Measurements from ENCODE around the gene PRSS36.
A peak's percentile ranks its signal among the peaks of the same experiment; 100 is the strongest.
"Not testable (repeated sequence)": the region's sequence is repeated elsewhere in the genome, so short reads cannot be mapped to it uniquely, and the experiment has no call there.

Gene PRSS36

DNA sequence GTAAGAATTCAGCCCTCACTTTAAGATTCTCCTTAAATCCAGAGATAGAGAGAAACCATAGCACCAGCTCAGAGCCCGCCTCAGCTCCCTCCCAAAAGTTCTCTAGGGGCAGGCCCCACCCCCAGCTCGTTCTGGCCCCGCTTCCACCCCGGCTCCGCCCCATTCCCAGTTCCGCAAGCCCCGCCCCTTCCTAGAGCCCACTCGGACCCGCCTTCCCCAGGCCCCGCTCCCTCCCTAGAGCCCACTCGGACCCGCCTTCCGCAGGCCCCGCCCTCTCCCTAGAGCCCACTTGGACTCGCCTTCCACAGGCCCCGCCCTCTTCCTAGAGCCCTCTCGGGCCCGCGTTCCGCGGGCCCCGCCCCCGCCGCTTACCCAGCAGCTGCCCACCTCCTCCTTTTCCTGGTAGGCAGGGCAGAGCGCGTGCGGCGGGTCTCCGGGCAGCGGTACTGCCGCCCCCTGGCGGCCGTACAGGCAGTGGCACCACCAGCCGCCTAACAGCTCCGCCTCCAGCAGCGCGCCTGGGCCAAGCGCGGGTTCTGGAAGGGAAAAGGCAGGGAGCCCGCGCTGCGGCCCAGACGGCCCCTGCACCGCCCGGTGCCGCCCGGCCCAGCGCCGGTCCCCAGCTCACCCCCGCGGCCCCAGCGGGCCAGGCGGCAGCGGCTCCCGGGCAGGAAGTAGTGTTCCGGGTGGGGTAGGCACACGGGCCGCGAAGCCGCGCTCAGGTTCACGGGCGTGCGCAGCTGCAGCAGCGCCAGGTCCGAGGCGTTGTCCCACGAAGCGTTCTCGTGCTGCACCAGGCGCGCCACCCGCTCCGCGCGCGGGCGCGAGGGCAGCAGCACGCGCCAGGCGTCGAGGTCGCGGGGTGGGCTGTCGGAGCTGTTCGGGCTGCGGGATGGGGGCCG lies 7.5 kb downstream of the PRSS36 start:
- DNase-seq (ENCODE audit: low spot score) = peak; percentile 98

DNA sequence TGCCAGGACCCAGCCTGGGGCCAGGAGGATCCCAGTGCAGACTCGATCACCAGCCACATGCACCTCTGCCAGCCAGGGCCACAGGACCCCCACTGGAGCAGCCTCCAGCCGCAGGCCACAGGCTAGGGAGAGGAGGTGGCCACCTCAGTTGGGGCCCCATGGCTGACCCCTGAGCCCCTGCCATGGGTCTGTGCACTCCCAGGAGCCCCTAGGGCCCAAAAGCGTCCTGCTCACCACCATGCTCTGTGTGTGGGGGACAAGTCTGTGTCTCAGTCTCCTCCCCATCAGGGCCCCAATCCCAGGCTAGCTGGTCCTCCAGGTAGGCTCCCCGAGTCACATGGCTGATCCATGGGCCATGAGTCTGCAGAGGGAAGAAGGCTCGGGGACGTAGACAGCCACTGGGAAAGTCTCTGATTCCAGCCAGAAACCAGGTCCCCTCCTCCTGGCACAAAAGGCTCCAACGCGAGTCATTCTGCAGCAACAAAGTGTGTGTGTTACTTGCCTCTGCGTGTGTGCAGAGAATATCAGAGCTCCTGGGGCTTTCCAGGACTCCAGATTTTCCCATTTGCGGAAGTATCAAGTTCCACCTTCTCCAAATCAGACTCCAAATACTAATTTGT lies 8.3 kb downstream of the PRSS36 start:
- DNase-seq (ENCODE audit: low spot score) = no peak

DNA sequence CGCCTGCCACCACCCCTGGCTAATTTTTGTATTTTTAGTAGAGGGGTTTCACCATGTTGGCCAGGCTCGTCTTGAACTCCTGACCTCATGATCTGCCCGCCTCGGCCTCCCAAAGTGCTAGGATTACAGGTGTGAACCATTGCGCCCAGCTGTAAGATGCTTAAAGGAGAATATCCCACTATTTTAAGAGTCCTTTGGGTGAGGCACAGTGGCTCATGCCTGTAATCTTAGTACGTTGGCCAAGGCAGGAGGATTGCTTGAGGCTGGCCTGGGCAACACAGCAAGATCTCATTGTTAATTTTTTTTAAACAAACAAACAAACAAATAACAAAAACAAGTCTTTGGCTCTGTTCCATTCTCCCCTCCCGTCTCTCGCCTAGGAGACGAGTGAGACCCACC lies 8.8 kb downstream of the PRSS36 start:
- not testable (repeated sequence) for DNase-seq (ENCODE audit: low spot score)

DNA sequence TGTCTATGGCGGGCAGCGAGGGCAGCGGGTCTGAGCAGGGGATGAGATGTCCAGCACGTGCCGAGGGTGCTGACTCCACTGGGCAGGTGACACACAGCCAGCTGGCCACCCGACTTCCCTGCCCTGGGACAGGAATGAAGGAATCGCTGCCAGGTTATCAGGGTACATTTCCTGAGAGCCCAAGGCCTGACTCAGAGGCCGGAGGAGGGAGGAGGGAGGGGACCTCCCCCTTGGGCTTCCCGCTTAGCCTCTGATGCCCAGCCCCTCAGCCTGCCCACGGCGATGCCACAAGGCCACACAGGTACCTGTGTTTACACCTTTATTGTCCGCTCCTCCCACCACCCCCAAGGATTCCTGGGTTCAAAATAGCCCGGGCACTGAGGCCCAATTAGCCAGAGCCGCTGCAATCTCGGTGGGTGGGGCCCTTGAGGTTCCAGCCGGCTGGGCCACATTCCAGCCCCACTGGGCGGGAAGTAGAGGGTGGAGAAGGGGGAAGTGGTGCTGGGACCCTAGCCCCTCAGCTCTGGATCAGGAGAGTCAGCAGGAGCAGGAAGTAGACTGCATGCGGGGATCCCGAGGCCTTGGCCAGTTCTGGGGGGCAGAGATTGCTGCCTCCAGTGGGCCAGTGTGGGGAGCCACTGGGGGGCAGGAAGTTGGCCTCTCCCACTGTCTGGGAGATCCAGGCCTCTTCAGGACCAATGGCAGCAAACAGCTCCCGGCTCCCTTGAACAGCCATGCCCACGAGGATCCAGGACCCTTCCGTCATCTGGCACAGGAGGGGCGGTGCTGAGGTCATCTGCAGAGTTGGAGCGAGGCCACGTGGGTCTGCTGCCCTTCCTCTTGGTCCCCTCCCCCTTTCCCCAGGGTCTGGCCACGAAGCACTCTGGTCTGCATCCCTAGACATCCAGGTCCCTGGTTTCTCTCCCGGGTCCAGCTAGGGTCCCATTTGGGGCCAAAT lies 11.0 kb downstream of the PRSS36 start:
- peak; percentile 73 for DNase-seq (ENCODE audit: low spot score)

DNA sequence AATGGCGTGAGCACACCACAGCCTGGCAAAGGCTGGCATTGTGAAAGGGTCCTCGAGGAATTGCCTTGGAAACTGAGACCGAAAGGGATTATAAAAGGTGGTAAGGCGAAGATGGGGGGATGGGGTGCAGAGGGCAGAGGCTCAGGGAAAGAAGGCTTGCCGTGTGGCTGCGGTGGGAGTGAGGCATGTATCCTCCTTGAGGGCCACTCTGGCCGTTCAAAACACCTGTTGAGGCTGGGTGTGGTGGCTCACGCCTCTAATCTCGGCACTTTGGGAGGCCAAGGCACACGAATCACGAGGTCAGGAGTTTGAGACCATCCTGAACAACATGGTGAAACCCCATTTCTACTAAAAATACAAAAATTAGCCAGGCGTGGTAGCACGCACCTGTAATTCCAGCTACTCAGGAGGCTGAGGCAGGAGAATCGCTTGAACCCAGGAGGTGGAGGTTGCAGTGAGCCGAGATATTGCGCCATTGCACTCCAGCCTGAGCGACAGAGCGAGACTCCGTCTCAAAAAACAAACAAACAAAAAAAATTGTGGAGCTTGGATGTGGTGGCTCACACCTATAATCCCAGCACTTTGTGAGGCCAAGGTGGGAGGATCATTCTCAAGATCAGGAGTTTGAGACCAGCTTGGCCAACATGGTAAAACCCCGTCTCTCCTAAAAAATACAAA lies 12.9 kb downstream of the PRSS36 start:
- not testable (repeated sequence) for DNase-seq (ENCODE audit: low spot score)

DNA sequence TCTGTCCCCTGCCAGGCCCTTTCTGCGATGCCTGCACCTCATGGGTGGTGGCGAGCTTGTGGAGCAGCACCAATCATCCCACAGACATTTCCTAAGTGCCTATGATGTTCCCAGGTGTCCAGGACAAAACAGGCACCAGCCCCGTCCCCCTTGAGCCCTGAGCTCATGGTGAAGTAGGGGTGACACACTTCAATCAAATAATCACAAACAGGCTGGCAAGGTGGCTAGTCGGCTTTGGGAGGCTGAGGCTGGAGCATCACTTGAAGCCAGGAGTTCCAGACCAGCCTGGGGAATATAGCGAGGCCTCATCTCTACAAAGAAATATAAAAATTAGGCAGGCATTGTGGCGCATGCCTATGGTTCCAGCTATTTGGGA lies 13.6 kb downstream of the PRSS36 start:
- no peak for DNase-seq (ENCODE audit: low spot score)

DNA sequence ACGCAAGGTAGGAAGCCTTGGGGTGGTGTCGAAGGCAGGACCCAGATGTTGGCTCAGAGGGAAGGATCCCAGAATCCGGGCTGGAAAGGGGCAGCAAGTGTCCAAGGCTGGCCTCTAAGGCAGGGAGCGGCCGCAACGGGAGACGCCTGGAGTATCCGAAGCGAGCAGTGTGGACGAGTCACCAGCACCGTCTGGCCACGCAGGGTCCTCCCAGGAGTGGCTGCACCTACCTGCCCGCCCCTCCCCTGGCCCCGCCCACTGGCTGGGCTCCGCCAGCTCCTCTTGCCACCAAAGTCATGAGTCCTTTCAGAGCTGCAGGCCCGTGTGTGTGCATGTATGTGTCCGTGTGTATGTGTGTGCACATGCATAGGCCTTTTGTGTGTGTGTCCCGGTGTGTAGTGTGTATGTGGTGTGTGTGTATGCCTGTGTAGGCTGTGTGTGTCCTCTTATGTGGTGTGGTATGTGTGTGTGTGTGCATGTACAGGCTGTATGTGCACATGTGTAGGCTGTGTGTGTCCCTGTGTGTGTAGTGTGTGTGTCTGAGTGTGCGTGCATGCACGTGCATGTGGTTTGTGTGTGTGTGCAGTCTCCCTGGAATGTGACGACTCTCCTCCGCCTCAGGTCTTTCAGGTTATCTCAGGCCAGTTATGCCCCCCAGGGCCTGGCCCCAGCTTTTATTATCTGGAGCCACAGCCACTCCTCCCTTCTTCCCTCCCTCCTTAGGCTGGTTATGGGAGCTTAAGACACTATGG lies 14.2 kb downstream of the PRSS36 start, which contains the start of gene PRSS8:
PRSS8 (minus strand) TSS at position 193 of the 752 bp plus-strand sequence. CDS start 229 bp downstream, outside the sequence.
- no peak for DNase-seq (ENCODE audit: low spot score)

DNA sequence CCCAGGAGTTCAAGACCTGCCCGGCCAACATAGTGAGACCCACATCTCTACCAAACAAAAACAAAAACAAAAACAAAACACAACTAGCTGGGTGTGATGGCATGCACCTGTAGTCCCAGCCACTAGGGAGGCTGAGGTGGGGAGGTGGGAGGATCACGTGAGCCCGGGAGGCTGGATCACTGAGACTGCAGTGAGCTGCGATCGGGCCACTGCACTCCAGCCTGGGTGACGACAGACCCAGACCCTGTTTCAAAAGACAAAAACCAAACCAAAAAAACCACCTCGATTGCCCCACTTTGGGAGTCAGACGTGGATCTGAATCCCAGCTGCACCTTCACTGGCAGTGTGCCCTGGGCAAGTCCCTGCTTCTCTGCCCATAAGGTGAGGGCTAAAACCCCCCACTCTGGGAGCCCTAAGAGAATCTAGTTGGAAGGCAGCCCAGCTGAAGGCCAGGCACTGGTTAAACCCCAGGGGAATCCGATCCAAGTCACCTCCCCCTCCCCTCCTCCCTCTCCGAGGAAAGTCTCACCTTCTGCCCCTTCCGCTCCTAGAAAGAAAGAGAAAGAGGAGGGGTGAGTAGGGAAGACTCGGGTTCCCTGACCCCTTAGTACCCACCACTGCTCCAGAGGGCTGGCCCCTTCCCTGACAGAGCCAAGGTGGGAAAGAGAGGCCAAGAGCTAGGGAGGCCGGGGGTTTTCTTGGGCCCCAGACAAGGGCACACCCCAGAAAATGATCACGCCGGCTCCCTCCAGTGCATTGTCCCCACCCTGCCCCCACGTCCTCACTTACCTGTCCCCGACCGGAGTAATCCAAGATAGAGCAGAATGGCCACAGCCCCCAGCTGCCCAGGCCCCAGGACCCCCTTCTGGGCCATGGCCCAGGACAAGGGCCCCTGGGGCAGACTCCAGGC lies 15.0 kb downstream of the PRSS36 start:
- peak; percentile 39 for DNase-seq (ENCODE audit: low spot score)

DNA sequence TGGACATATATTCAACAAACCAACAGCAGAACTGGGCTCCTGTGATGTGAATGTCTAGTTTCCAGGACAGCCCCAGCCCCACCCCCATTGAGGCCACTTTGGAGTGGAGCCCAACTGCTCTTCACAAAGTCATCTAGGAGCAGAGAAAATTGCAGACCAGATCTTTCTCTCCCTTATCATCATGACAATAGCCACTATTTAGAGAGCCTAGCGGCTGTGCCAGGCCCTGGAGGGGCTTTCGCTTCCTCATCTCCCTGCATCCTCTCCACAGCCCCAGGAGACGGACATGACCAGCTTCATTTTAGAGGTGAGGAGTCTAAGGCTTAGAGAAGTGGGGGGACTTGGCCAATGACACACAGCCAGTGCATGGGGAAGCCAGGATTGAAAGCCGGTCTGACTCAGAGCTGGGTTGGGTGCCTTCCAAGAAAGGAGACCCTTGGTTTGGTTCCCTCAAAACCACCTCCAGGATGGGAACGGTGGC lies 15.7 kb downstream of the PRSS36 start:
- no peak for DNase-seq (ENCODE audit: low spot score)

DNA sequence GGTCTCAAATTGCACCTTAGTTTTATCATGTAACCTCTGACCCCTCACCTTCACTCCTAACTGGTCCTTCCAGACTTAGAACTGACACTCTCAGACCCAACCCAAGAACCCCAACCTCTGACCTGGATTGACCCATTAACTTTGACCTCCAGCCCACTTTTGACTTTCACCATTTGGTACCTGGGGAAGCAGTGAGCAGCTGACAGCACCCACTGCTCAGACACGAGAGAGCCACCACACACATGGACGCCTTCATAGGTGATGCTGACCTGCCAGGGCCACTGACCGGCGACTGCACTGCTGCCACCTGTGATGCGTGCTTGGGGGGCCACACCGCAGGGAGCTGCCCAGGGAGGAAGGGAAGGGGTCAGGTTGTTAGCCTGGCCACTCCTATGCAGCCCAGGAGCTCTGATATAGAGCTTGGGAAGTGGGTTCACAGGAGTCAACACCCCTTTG lies 16.8 kb downstream of the PRSS36 start:
- DNase-seq (ENCODE audit: low spot score) = no peak

DNA sequence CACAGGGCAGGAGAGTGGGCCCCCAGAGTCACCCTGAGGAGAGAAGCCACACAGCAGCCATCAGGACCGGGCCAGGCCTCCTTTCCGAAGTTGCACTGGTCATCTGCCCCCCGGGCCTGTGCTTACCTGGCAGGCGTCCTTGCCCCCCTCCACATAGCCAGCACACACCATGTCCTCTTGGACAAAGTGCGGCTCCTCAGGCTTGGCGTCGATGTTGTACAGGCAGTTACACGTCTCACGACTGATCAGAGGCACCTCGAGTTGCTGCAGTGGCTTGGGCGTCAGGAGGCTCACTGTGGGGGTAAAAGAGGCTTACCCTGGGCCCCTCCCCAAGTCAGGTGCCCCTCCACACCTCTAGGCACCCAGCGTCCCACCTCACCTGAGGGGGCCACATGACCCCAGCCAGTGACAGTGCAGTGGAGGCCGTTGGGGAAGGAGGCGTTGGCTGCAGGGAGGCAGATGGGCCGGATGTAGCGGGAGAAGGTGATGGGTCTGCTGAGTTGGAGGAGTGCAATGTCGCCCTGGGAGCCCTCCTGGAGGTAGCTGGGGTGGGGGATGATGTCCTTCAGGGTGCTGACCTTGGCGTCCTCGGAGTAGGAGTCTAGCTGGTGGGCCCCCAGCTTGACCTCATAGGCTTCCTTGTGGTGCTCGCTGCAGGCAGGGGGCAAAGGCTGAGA lies 17.4 kb downstream of the PRSS36 start:
- DNase-seq (ENCODE audit: low spot score) = no peak

DNA sequence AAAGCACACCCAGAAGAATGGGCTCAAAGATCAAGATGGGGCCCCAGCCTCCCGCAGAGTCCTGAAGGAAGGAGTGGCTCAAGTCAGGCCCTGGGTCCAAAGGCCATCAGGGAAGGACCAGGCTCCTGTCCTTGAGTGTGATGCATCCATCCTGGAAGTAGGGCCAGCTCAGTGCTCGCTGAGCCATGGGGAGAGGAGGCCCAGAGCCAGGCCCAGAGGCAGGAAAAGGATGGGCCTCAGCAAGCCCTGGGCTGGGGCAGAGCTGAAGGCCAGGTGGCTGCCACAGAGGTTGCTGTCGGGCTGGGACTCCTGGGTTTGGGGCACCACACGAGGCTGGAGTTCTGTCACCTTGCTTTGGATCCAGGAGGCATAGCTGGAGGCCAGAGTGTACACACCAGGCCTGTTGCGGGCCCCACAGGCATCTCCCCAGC lies 18.0 kb downstream of the PRSS36 start:
- no peak for DNase-seq (ENCODE audit: low spot score)

DNA sequence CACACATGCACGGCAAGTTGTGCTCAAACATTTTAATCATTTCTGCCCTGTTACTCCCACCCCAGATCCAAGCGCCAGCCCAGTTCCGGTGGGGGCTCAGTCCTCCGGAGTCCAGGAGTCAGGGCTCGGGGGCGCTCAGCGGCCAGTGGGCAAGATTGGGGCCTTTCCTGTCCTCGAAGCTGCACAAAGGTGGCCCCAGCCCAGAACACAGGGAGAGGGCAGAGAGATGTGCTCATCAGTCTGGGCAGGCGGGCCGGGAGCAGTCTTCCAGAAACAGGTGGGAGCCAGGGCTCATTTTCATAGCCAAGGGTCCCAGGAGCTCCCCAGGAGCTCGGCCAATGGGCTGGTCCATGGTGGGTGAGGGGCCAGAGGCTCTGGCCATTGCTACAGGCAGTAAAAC lies 18.4 kb downstream of the PRSS36 start:
- no peak for DNase-seq (ENCODE audit: low spot score)

DNA sequence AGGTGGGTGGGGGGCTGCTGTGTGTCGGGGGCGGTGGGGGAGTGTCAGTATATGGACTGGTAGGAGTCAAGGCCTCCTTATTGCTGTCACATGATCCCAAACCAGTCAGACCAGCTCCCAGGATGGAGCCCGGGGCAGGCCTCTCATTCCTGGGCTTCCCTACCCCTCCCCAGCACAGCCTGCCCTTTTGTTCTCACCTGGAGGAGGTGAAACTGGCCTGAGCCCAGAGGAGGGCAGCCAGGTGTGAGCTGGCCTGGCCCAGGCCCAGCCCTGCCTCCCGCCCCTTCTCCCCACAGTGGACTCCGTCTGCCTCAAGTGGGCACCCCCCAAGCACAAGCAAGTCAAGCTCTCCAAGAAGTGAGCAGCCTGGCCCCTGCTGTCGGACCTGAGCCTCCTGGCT lies 19.0 kb downstream of the PRSS36 start:
- DNase-seq (ENCODE audit: low spot score) = no peak

DNA sequence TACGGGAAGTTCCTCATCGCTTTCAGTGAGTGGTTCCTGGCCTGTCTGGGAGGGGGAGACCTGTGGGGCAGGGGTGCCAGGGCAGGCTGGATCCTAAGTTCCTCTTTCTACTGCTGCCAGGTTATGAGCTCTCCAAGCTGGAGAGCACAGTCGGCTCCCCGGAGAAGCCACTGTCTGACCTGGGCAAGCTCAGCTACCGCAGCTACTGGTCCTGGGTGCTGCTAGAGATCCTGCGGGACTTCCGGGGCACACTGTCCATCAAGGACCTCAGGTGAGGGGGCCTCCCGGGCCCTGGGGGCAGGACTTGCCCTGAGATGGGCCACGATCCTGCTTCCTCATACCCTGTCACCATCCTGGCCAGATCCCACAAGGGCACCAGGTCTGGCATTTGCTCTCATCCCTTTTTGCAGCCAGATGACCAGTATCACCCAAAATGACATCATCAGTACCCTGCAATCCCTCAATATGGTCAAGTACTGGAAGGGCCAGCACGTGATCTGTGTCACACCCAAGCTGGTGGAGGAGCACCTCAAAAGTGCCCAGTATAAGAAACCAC lies 19.5 kb downstream of the PRSS36 start:
- no peak for DNase-seq (ENCODE audit: low spot score)

DNA sequence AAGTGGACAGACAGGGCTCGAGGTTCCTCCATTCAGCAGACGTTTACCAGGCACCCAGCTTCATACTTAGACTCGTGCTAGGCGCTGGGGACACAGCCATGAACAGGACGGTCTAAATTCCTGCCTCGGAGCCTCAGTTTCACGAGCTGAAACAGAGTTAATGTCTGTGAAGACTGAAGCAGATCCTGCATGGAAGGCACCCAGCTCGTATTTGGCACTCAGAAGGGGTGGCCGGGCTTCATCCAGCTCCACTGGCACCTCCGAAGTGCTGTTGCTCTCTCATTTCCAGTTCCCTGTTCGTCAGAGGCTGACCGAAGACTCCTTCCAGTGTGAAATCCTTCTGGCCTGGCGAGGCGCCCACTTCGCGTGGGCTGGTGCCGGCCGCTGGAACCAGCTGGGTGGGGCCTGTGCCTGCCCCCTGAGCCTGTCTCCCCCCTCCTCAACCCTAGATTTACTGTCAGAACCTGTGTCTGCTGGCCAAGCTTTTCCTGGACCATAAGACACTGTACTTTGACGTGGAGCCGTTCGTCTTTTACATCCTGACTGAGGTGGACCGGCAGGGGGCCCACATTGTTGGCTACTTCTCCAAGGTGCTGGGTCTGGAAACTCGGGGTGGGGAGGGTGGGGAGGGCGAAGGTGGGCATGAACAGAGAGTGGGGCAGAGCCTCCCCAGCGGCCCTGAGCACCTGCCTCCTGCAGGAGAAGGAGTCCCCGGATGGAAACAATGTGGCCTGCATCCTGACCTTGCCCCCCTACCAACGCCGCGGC lies 20.1 kb downstream of the PRSS36 start:
- no peak for DNase-seq (ENCODE audit: low spot score)

Data from SK-N-DZ (cell line).